ENCODE measurements around the gene DHRS2. TPM values are rescaled to one million over a fixed set of nuclear protein-coding genes. Genes with fewer than 3 reads are reported as not detected.

The DHRS2 gene
- total and polyA plus RNA-seq, 2 of the 13 experiments (the other 11 are each of a cell fraction or from before 2014, with no cell fraction given), result 1,621 to 3,021 TPM

- TF ChIP-seq, protein P1, sequence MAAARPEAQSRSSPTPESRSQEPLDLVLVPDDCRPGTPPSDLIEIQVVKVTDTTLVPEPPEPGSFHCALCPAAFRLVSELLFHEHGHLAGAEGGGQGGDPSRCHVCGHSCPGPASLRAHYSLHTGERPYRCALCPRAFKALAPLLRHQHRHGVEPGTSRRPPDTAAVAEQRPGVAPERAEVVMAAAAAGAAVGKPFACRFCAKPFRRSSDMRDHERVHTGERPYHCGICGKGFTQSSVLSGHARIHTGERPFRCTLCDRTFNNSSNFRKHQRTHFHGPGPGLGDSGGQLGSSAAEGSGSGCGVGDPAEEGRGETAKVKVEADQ (CRISPR knock-in tag; IDR thresholded peaks at IDR 0.05; ENCODE audit: borderline replicate concordance), result peak; percentile 79; the same call in 1 of the 2 replicates
- peak; percentile 76 for TF ChIP-seq SP5 (CRISPR knock-in tag; IDR thresholded peaks at IDR 0.05; ENCODE audit: borderline replicate concordance, low read depth)
- peak; percentile 77; the same call in 1 of the 2 replicates for TF ChIP-seq ELF1 (CRISPR knock-in tag; IDR thresholded peaks at IDR 0.05)
- TF ChIP-seq POLR2AphosphoS2 (IDR thresholded peaks at IDR 0.05; ENCODE audit: low read depth, low read length), result no peak
- peak; percentile 90 for TF ChIP-seq ZNF644 (CRISPR knock-in tag; IDR thresholded peaks at IDR 0.05; ENCODE audit: low read depth)
- TF ChIP-seq ZBTB42 (CRISPR knock-in tag; IDR thresholded peaks at IDR 0.05), result 0 out of 2 replicates have a peak, but pooled peaks have one; percentile 63
- TF ChIP-seq ZSCAN21 (CRISPR knock-in tag; IDR thresholded peaks at IDR 0.05; ENCODE audit: borderline replicate concordance), result peak; percentile 96; the same call in 1 of the 2 replicates
- peak; percentile 93; the same call in 1 of the 2 replicates for TF ChIP-seq MEIS2 (CRISPR knock-in tag; IDR thresholded peaks at IDR 0.05)
- no peak for TF ChIP-seq ZBTB10 (CRISPR knock-in tag; IDR thresholded peaks at IDR 0.05; ENCODE audit: borderline replicate concordance)
- TF ChIP-seq, protein P2, sequence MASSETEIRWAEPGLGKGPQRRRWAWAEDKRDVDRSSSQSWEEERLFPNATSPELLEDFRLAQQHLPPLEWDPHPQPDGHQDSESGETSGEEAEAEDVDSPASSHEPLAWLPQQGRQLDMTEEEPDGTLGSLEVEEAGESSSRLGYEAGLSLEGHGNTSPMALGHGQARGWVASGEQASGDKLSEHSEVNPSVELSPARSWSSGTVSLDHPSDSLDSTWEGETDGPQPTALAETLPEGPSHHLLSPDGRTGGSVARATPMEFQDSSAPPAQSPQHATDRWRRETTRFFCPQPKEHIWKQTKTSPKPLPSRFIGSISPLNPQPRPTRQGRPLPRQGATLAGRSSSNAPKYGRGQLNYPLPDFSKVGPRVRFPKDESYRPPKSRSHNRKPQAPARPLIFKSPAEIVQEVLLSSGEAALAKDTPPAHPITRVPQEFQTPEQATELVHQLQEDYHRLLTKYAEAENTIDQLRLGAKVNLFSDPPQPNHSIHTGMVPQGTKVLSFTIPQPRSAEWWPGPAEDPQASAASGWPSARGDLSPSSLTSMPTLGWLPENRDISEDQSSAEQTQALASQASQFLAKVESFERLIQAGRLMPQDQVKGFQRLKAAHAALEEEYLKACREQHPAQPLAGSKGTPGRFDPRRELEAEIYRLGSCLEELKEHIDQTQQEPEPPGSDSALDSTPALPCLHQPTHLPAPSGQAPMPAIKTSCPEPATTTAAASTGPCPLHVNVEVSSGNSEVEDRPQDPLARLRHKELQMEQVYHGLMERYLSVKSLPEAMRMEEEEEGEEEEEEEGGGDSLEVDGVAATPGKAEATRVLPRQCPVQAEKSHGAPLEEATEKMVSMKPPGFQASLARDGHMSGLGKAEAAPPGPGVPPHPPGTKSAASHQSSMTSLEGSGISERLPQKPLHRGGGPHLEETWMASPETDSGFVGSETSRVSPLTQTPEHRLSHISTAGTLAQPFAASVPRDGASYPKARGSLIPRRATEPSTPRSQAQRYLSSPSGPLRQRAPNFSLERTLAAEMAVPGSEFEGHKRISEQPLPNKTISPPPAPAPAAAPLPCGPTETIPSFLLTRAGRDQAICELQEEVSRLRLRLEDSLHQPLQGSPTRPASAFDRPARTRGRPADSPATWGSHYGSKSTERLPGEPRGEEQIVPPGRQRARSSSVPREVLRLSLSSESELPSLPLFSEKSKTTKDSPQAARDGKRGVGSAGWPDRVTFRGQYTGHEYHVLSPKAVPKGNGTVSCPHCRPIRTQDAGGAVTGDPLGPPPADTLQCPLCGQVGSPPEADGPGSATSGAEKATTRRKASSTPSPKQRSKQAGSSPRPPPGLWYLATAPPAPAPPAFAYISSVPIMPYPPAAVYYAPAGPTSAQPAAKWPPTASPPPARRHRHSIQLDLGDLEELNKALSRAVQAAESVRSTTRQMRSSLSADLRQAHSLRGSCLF (CRISPR knock-in tag; IDR thresholded peaks at IDR 0.05; ENCODE audit: borderline replicate concordance), result no peak
- peak; percentile 82 for TF ChIP-seq ETV5 (CRISPR knock-in tag; IDR thresholded peaks at IDR 0.05; ENCODE audit: borderline replicate concordance)
- TF ChIP-seq, protein P3, sequence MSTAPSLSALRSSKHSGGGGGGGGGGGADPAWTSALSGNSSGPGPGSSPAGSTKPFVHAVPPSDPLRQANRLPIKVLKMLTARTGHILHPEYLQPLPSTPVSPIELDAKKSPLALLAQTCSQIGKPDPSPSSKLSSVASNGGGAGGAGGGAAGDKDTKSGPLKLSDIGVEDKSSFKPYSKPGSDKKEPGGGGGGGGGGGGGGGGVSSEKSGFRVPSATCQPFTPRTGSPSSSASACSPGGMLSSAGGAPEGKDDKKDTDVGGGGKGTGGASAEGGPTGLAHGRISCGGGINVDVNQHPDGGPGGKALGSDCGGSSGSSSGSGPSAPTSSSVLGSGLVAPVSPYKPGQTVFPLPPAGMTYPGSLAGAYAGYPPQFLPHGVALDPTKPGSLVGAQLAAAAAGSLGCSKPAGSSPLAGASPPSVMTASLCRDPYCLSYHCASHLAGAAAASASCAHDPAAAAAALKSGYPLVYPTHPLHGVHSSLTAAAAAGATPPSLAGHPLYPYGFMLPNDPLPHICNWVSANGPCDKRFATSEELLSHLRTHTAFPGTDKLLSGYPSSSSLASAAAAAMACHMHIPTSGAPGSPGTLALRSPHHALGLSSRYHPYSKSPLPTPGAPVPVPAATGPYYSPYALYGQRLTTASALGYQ (CRISPR knock-in tag; IDR thresholded peaks at IDR 0.05), result peak; percentile 65; the same call in 1 of the 2 replicates
- peak; percentile 95 for TF ChIP-seq ZNF263 (CRISPR knock-in tag; IDR thresholded peaks at IDR 0.05)
- peak; percentile 98; the same call in 1 of the 2 replicates for TF ChIP-seq TSC22D2 (CRISPR knock-in tag; IDR thresholded peaks at IDR 0.05; ENCODE audit: borderline replicate concordance)
- TF ChIP-seq, protein P4, sequence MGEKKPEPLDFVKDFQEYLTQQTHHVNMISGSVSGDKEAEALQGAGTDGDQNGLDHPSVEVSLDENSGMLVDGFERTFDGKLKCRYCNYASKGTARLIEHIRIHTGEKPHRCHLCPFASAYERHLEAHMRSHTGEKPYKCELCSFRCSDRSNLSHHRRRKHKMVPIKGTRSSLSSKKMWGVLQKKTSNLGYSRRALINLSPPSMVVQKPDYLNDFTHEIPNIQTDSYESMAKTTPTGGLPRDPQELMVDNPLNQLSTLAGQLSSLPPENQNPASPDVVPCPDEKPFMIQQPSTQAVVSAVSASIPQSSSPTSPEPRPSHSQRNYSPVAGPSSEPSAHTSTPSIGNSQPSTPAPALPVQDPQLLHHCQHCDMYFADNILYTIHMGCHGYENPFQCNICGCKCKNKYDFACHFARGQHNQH (CRISPR knock-in tag; IDR thresholded peaks at IDR 0.05), result peak; percentile 99
These were observed 47.1 kb upstream of the DHRS2 start (continued) for GRCh38 chr14:23588884-23589598.

All from HepG2 (cell line).